ENCODE data around the gene CPEB3. TPM values are rescaled to one million over a fixed set of nuclear protein-coding genes. Genes with fewer than 3 reads are reported as not detected.

Gene CPEB3
- total and polyA plus RNA-seq, 9 of the 15 experiments (the other 6 are each of a cell fraction or from before 2014, with no cell fraction given): 0.15 to 1.2 (median 0.51) TPM

- in situ Hi-C loops (cut with MboI): no loop called here
- 0 out of 3 replicates have a peak, but pooled peaks cover 2% of the 10 kb centered on the region for H3K36me3 ChIP-seq (ENCODE audit: control insufficient read depth, insufficient read depth, low read length)
- no peak overlapping the region for H3K4me2 ChIP-seq (ENCODE audit: insufficient read depth, low read length)
- no peak overlapping the region for H2AFZ ChIP-seq (ENCODE audit: low read depth, low read length)
- DNase-seq (ENCODE audit: extremely low read depth in 1 of 4, low spot score in 3 of 4) (no peak), ATAC-seq (no peak), FAIRE-seq (no peak)
- no peak overlapping the region for H3K27ac ChIP-seq (ENCODE audit: extremely low read depth, low read depth, low read length)
- TF ChIP-seq MEF2D (tag; conservative IDR thresholded peaks at IDR 0.05; ENCODE audit: low read depth): no peak
- TF ChIP-seq CBFB (CRISPR knock-in tag; IDR thresholded peaks at IDR 0.05): no peak
- no peak for TF ChIP-seq CTCF (IDR thresholded peaks at IDR 0.05 in 2 of 3, conservative IDR thresholded peaks at IDR 0.05 in 1 of 3; ENCODE audit: insufficient read depth in 2 of 3, low read depth in 1 of 3, low read length in 3 of 3)
- TF ChIP-seq CTCFL (IDR thresholded peaks at IDR 0.05; ENCODE audit: borderline replicate concordance, insufficient read depth, low read depth, low read length, poor library complexity, severe bottlenecking): no peak
- no peak for TF ChIP-seq JUND (IDR thresholded peaks at IDR 0.05; ENCODE audit: borderline replicate concordance, low read depth, low read length)
- no peak for TF ChIP-seq JUND (tag; IDR thresholded peaks at IDR 0.05; ENCODE audit: borderline replicate concordance, low read depth, low read length)
- no TSS peak for BruUV-seq (replicated peaks)
- H3K9ac ChIP-seq (ENCODE audit: insufficient read depth in 1 of 2, low read depth in 2 of 2, low read length in 2 of 2): no peak overlapping the region
- WGBS (ENCODE audit: insufficient coverage, low coverage, missing lambda C conversion rate): 8% methylated on average over 1 of the region's 1 CpG
- no peaks in the 10 kb centered on the region for H3K4me1 ChIP-seq (replicated peaks in 1 of 2; ENCODE audit: control insufficient read depth in 2 of 2, insufficient read depth in 2 of 2, low read length in 2 of 2)
- CTCF ChIA-PET (ENCODE audit: low intra/inter-chr PET ratio): no interaction called here
- intact Hi-C loops (cut with micrococcal nuclease): no loop called here
- POLR2A ChIA-PET: no interaction called here
- H4K20me1 ChIP-seq (replicated peaks; ENCODE audit: control insufficient read depth, insufficient read depth, low read length): no peaks in the 10 kb centered on the region
- no peak overlapping the region for H3K4me3 ChIP-seq
- no peaks in the 10 kb centered on the region for H3K9me3 ChIP-seq (replicated peaks; ENCODE audit: control insufficient read depth, insufficient read depth, low read depth, low read length)
- H3K27me3 ChIP-seq (ENCODE audit: control insufficient read depth in 2 of 2, insufficient read depth in 2 of 2, low read length in 2 of 2): no peaks in the 10 kb centered on the region
- no peaks in the 10 kb centered on the region for H3K79me2 ChIP-seq (ENCODE audit: control insufficient read depth, insufficient read depth, low read length)
- no peaks in the 10 kb centered on the region for H3K9me1 ChIP-seq (ENCODE audit: control insufficient read depth, insufficient read depth, low read length)
Observed at GRCh38 chr10:92038949-92039348, 251.9 kb downstream of the CPEB3 start.

All from K562 (cell line).